Peyer's patch (tissue), 4 donors: ENCODE measurements around the gene TMEM220. TPM values are rescaled to one million over a fixed set of nuclear protein-coding genes. Genes with fewer than 3 reads are reported as not detected.
A peak's percentile ranks its signal among the peaks of the same experiment; 100 is the strongest.

Source experiments
- DNase-seq, 3 donors: peaks; one replicate each; pipeline ENCODE4 v3.0.0-alpha.2; 2017 to 2019
- H3K27ac ChIP-seq, 4 donors: fragments of 200-600 bp; sonication (generic); one replicate each; pipeline ENCODE4 v1.5.1; 2016 to 2019
- H3K27me3 ChIP-seq, 2 donors: fragments of 200-600 bp; sonication (generic); one replicate each; pipeline ENCODE4 v1.5.1; 2019
- H3K36me3 ChIP-seq, 3 donors: fragments of 200-600 bp; sonication (generic); one replicate each; pipeline ENCODE4 v1.5.1; 2016 to 2019
- H3K4me1 ChIP-seq, 4 donors: fragments of 200-600 bp; sonication (generic); one replicate each; pipeline ENCODE4 v1.5.1; 2016 to 2019
- H3K4me3 ChIP-seq, 4 donors: fragments of 200-600 bp; sonication (generic); 1 replicate in 3 of 4; 2 replicates in 1 of 4; pipeline ENCODE4 v1.5.1; 2016 to 2019; ENCODE audit warnings: mild to moderate bottlenecking in 1 of 4
- H3K9me3 ChIP-seq, 4 donors: fragments of 200-600 bp; sonication (generic); one replicate each; pipeline ENCODE4 v1.5.1; 2016 to 2019; ENCODE audit warnings: mild to moderate bottlenecking in 1 of 4
- CTCF ChIP-seq, 6 experiments: fragments of 450-650 bp in 4 of 6; fragments of 200-600 bp in 2 of 6; sonication (generic) in 1 of 6; IDR thresholded peaks; one replicate each; pipeline ENCODE4 v1.5.1; 2017 to 2019; ENCODE audit warnings: antibody characterized with exemption in 6 of 6, mild to moderate bottlenecking in 3 of 6, moderate library complexity in 1 of 6
- POLR2A ChIP-seq, 2 donors: fragments of 450-650 bp; IDR thresholded peaks; one replicate each; pipeline ENCODE4 v1.5.1; 2017; ENCODE audit warnings: antibody characterized with exemption in 2 of 2, mild to moderate bottlenecking in 2 of 2, moderate library complexity in 2 of 2
- total RNA-seq, 4 donors: library from RNA; depleted of rRNA; stranded (reverse); fragments of >200 nt; gene quantifications; one replicate each; pipeline ENCODE4 v1.1.0, GENCODE V29; 2016

Gene TMEM220
- total RNA-seq, 4 donors from 2014 or later = 14.6 to 56.1 (median 23.4) TPM

- no peaks in the 10 kb centered on the region for H3K9me3 ChIP-seq
- H3K27ac ChIP-seq = no peak overlapping the region
- no peaks in the 10 kb centered on the region for H3K4me1 ChIP-seq
- no peak for DNase-seq
- TF ChIP-seq POLR2A (IDR thresholded peaks at IDR 0.05) (no peak), CTCF (IDR thresholded peaks at IDR 0.05) (no peak)
- no peak overlapping the region for H3K4me3 ChIP-seq
- no peaks in the 10 kb centered on the region for H3K27me3 ChIP-seq
- no peaks in the 10 kb centered on the region for H3K36me3 ChIP-seq
These were observed 25.2 kb upstream of the TMEM220 start for GRCh38 chr17:10754861-10755591.

DNA sequence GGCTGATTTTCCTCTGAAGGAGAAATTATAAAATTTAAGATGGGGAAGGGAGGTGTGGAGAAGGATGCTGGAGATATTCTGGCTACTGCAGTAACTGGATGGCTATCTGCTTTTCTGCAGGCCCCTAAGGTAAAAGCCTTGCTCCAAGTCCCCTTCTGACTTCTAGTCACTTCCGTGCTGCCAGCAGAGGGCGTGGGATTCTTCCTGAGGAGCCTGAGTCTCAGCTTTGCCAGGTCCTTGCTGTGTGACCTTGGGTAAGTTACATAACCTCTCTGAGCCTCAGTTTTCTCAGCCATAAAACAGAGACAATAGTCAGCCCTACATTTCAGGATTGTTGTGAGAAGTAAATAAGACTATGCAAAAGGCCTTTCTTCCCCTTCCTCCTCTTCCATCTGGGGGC lies 24.3 kb upstream of the TMEM220 start:
- H3K27ac ChIP-seq = no peak overlapping the region
- no peaks in the 10 kb centered on the region for H3K9me3 ChIP-seq
- DNase-seq = peak in 1 of 3 donors; percentile 69

DNA sequence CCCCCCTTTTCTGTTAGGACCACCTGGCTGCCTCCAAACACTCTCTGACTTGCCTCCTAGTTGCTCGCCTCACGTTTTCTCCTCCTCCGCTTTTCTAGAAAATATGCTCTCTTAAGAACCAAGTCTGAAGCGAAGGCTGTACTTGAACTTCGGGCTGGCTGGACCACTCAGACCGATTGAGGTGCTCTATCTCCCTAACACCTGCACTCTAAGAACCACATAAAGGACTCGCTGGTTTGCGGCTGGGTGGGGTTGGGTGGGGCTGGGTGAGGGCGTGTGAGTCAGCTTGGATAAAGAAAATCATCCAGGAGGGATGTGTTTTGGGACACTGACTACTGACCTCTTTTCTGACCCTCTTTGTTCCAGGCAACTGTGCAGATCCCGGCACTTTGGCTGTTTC lies 22.9 kb upstream of the TMEM220 start:
- TF ChIP-seq POLR2A (IDR thresholded peaks at IDR 0.05) (no peak), CTCF (IDR thresholded peaks at IDR 0.05) (no peak)
- H3K4me3 ChIP-seq = no peak overlapping the region
- H3K27ac ChIP-seq = no peak overlapping the region
- no peak for DNase-seq
- no peaks in the 10 kb centered on the region for H3K4me1 ChIP-seq
- no peaks in the 10 kb centered on the region for H3K36me3 ChIP-seq
- H3K9me3 ChIP-seq = no peaks in the 10 kb centered on the region
- no peaks in the 10 kb centered on the region for H3K27me3 ChIP-seq

More for the DNA sequence above, 24.3 kb upstream of the TMEM220 start:
- no peaks in the 10 kb centered on the region for H3K4me1 ChIP-seq
- TF ChIP-seq CTCF (IDR thresholded peaks at IDR 0.05) (peak in 3 of 6 experiments; percentile 32 to 50 (median 36)), POLR2A (IDR thresholded peaks at IDR 0.05) (no peak)
- H3K27me3 ChIP-seq = no peaks in the 10 kb centered on the region
- no peaks in the 10 kb centered on the region for H3K36me3 ChIP-seq
- H3K4me3 ChIP-seq = no peak overlapping the region

GRCh38 chr17:10751563-10751962 lies 21.7 kb upstream of the TMEM220 start:
- DNase-seq = no peak
- H3K27ac ChIP-seq = no peak overlapping the region
- H3K9me3 ChIP-seq = no peaks in the 10 kb centered on the region
- H3K4me3 ChIP-seq = no peak overlapping the region
- no peak for TF ChIP-seq CTCF (IDR thresholded peaks at IDR 0.05)
- TF ChIP-seq POLR2A (IDR thresholded peaks at IDR 0.05) = no peak
- no peaks in the 10 kb centered on the region for H3K4me1 ChIP-seq
- H3K27me3 ChIP-seq = no peaks in the 10 kb centered on the region
- H3K36me3 ChIP-seq = no peaks in the 10 kb centered on the region

DNA sequence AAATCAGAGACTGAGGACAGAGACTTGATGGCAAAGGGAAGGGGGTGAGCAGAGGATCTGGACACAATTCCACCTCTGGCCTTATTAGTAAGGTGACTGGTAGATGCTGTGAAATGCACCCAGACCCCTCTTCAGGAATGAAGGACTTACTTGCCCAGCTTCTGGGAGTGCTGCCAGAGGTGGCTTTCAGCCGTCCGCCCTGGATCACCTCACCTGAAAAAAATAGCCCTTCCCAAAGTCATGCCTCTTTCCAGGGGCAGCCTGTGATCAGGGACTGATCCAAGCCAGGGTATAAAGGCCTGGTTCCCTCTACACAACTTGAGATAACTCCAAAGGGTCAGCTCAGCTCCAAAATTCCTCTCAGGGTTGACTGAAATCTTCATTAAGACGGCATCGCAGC lies 20.4 kb upstream of the TMEM220 start:
- Histone ChIP-seq H3K4me3 (no peak overlapping the region), H3K27ac (no peak overlapping the region), H3K9me3 (no peaks in the 10 kb centered on the region), H3K4me1 (no peaks in the 10 kb centered on the region), H3K27me3 (no peaks in the 10 kb centered on the region), H3K36me3 (no peaks in the 10 kb centered on the region)
- no peak for TF ChIP-seq POLR2A (IDR thresholded peaks at IDR 0.05)
- DNase-seq = no peak

- H3K36me3 ChIP-seq = no peaks in the 10 kb centered on the region
- H3K4me3 ChIP-seq = no peak overlapping the region
- H3K27ac ChIP-seq = no peak overlapping the region
- peaks cover 0 to 1% (median 0%) of the 10 kb centered on the region in 4 donors for H3K4me1 ChIP-seq
- no peaks in the 10 kb centered on the region for H3K27me3 ChIP-seq
- DNase-seq = no peak
- no peaks in the 10 kb centered on the region for H3K9me3 ChIP-seq
- TF ChIP-seq POLR2A (IDR thresholded peaks at IDR 0.05) (no peak), CTCF (IDR thresholded peaks at IDR 0.05) (no peak)
These were observed 18.8 kb upstream of the TMEM220 start for GRCh38 chr17:10748531-10749181.
